ENCODE data around the gene SAMD14.
"Not testable (repeated sequence)": the region's sequence is repeated elsewhere in the genome, so short reads cannot be mapped to it uniquely, and the experiment has no call there.

The SAMD14 gene

GRCh38 chr17:50072130-50072529, 57.8 kb downstream of the SAMD14 start:
- no peak for DNase-seq

- DNase-seq = no peak
These were observed 58.3 kb downstream of the SAMD14 start for GRCh38 chr17:50071692-50072091.

- no peak for DNase-seq
These were observed 58.9 kb downstream of the SAMD14 start for GRCh38 chr17:50070908-50071680.

- no peak for DNase-seq
These were observed 62.0 kb downstream of the SAMD14 start for GRCh38 chr17:50067996-50068395.

GRCh38 chr17:50066995-50067394, 63.0 kb downstream of the SAMD14 start:
- no peak for DNase-seq

GRCh38 chr17:50065056-50065455, 64.9 kb downstream of the SAMD14 start:
- DNase-seq = no peak

GRCh38 chr17:50064253-50065001, 65.5 kb downstream of the SAMD14 start:
- no peak for DNase-seq

- no peak for DNase-seq
These were observed 66.3 kb downstream of the SAMD14 start for GRCh38 chr17:50063561-50064252.

GRCh38 chr17:50062293-50063243, 67.4 kb downstream of the SAMD14 start:
- DNase-seq = no peak

- DNase-seq = not testable (repeated sequence)
These were observed 68.3 kb downstream of the SAMD14 start for GRCh38 chr17:50061713-50062045.

GRCh38 chr17:50060951-50061712, 68.8 kb downstream of the SAMD14 start:
- DNase-seq = no peak
